GM12878 (cell line): Measurements from ENCODE around the gene BTBD1. TPM values are rescaled to one million over a fixed set of nuclear protein-coding genes. Genes with fewer than 3 reads are reported as not detected.

Source experiments
- ATAC-seq: fragments of 200-7000 bp; cut with Tn5 transposase; 3 replicates; pipeline ENCODE4 v1.9.1; 2020; ENCODE audit warnings: mild to moderate bottlenecking, moderate library complexity
- BruUV-seq: library from RNA; stranded (reverse); fragments of 400-500 nt; replicated peaks from 2 replicates; lab custom pipeline; 2021; lab: Mats Ljungman, UMichigan
- CTCF ChIA-PET: fragments of 300-600 bp; sonication (Branson Sonifier 250); formaldehyde crosslinking; extraction: SDS; loops from one replicate; lab custom pipeline; 2021; ENCODE audit warnings: inconsistent platforms; lab: Yijun Ruan, JAX
- POLR2A ChIA-PET: fragments of 350-600 bp; formaldehyde crosslinking; extraction: SDS; loops from one replicate; lab custom pipeline; 2021; ENCODE audit warnings: inconsistent platforms; lab: Charles Lee
- RAD21 ChIA-PET: fragments of 300-600 bp; sonication (Branson Sonifier 250); formaldehyde crosslinking; loops from one replicate; lab custom pipeline; 2023; ENCODE audit warnings: antibody characterized with exemption; ENCODE audit not compliant: unreplicated experiment; lab: Charles Lee
- SMC1A ChIA-PET: fragments of 300-600 bp; sonication (Branson Sonifier 250); formaldehyde crosslinking; loops from one replicate; lab custom pipeline; 2023; ENCODE audit not compliant: unreplicated experiment, uncharacterized antibody; lab: Charles Lee
- DNase-seq: peaks from one replicate; pipeline ENCODE4 v3.0.0-alpha.2; 2011; ENCODE audit warnings: low read depth, low spot score
- FAIRE-seq: peaks from 3 replicates; lab custom pipeline; 2011; peaks lifted over from hg19 to GRCh38; lab: Jason Lieb, UNC
- H2AFZ ChIP-seq: 2 replicates; pipeline ENCODE4 v1.6.0; 2011; ENCODE audit warnings: low read depth, low read length, control low read depth; ENCODE audit not compliant: control insufficient read depth
- H3K27ac ChIP-seq: 2 replicates; pipeline ENCODE4 v1.5.1; 2011; ENCODE audit warnings: control low read depth; ENCODE audit not compliant: control insufficient read depth, insufficient read depth
- H3K27me3 ChIP-seq, 2 experiments: replicated peaks in 1 of 2; 2 replicates each; pipeline versions ENCODE4 v1.6.0 to v1.6.1; 2011; ENCODE audit warnings: low read length in 1 of 2; ENCODE audit not compliant: control insufficient read depth in 2 of 2, insufficient read depth in 2 of 2
- H3K36me3 ChIP-seq, 2 experiments: 2 replicates each; pipeline ENCODE4 v1.5.1; 2011; ENCODE audit warnings: low read length in 1 of 2; ENCODE audit not compliant: control insufficient read depth in 2 of 2, insufficient read depth in 2 of 2
- H3K4me1 ChIP-seq: 2 replicates; pipeline ENCODE4 v1.6.1; 2011; ENCODE audit warnings: mild to moderate bottlenecking, low read length, moderate library complexity, mixed read lengths; ENCODE audit not compliant: control insufficient read depth, insufficient read depth
- H3K4me2 ChIP-seq: 2 replicates; pipeline ENCODE4 v1.6.0; 2011; ENCODE audit warnings: control low read depth; ENCODE audit not compliant: control insufficient read depth, insufficient read depth
- H3K4me3 ChIP-seq: fragments of 200-600 bp; sonication (generic); 2 replicates; pipeline ENCODE4 v1.5.1; 2016
- H3K79me2 ChIP-seq: 2 replicates; pipeline ENCODE4 v1.6.0; 2011; ENCODE audit warnings: low read length; ENCODE audit not compliant: control insufficient read depth, insufficient read depth
- H3K9ac ChIP-seq: 2 replicates; pipeline ENCODE4 v1.8.0; 2011; ENCODE audit warnings: low read length, control low read depth, mixed read lengths; ENCODE audit not compliant: control insufficient read depth, insufficient read depth
- H3K9me3 ChIP-seq: replicated peaks from 3 replicates; pipeline ENCODE4 v1.5.1; 2011; ENCODE audit warnings: mild to moderate bottlenecking, low read length; ENCODE audit not compliant: control insufficient read depth, insufficient read depth
- H4K20me1 ChIP-seq: 2 replicates; pipeline ENCODE4 v1.6.0; 2011; ENCODE audit not compliant: control insufficient read depth, insufficient read depth
- BACH1 ChIP-seq: fragments of 450-650 bp; IDR thresholded peaks from 2 replicates; pipeline ENCODE4 v1.6.1; 2017; ENCODE audit warnings: mild to moderate bottlenecking, borderline replicate concordance
- BCL11A ChIP-seq: IDR thresholded peaks from 2 replicates; pipeline ENCODE4 v1.6.1; 2011; ENCODE audit warnings: low read depth, low read length
- CHD4 ChIP-seq: fragments of 200-600 bp; sonication (generic); IDR thresholded peaks from 2 replicates; pipeline ENCODE4 v1.6.1; 2016; ENCODE audit warnings: mild to moderate bottlenecking
- DPF2 ChIP-seq: fragments of 450-650 bp; IDR thresholded peaks from 2 replicates; pipeline ENCODE4 v1.6.1; 2017; ENCODE audit warnings: mild to moderate bottlenecking
- E2F8 ChIP-seq: fragments of 450-650 bp; IDR thresholded peaks from 2 replicates; pipeline ENCODE4 v1.6.1; 2018; ENCODE audit warnings: mild to moderate bottlenecking, low read depth, moderate library complexity; ENCODE audit not compliant: partially characterized antibody
- POU2F2 ChIP-seq: IDR thresholded peaks from 3 replicates; pipeline ENCODE4 v1.6.1; 2011; ENCODE audit warnings: low read depth, mild to moderate bottlenecking, low read length, borderline replicate concordance
- SREBF2 ChIP-seq: IDR thresholded peaks from 2 replicates; pipeline ENCODE4 v1.6.1; 2012; ENCODE audit warnings: mild to moderate bottlenecking, low read length
- SRF ChIP-seq, 2 experiments: IDR thresholded peaks; 2 replicates each; pipeline ENCODE4 v1.6.1; 2011; ENCODE audit warnings: low read depth in 2 of 2, low read length in 2 of 2, mild to moderate bottlenecking in 1 of 2, moderate library complexity in 1 of 2
- STAT1 ChIP-seq: fragments of 450-650 bp; conservative IDR thresholded peaks from 2 replicates; pipeline ENCODE4 v1.6.1; 2014; ENCODE audit warnings: antibody characterized with exemption, mild to moderate bottlenecking
- TAF1 ChIP-seq: IDR thresholded peaks from 2 replicates; pipeline ENCODE4 v1.6.1; 2011; ENCODE audit warnings: mild to moderate bottlenecking, low read depth, low read length, borderline replicate concordance
- WGBS: methylation state at CpG from one replicate; pipeline ENCODE4 v1.1.6; 2016; ENCODE audit warnings: low lambda C conversion rate; ENCODE audit not compliant: insufficient replicate concordance, insufficient coverage; ENCODE audit errors: missing lambda C conversion rate; 5-methylcytosine and 5-hydroxymethylcytosine counted together
- in situ Hi-C: fragments of 300-500 bp; cut with MboI; formaldehyde crosslinking; loops from 9 replicates; pipeline ENCODE4 v1.14.3; 2018; ENCODE audit warnings: mixed read lengths
- intact Hi-C: fragments of 100-400 bp; cut with micrococcal nuclease; formaldehyde crosslinking; loops from one replicate; pipeline ENCODE4 v1.14.2; 2022; ENCODE audit not compliant: unreplicated experiment
- polyA plus RNA-seq, 11 experiments: library from polyadenylated mRNA; depleted of rRNA in 4 of 11; unstranded in 6 of 11; stranded (reverse) in 5 of 11; fragments of >200 nt; fragmentation: Nextera tagmentation in 4 of 11; fragmentation: Illumina TruSeq in 1 of 11; extraction: Ambion mirVana in 4 of 11; extraction: Trizol in 1 of 11; gene quantifications; 1 replicate in 1 of 11; 2 replicates in 10 of 11; pipeline versions ENCODE4 v1.2.1 to v1.2.3, GENCODE V29; 2011 to 2016; ENCODE audit warnings: inconsistent platforms in 2 of 11, missing spikeins in 2 of 11, low read depth in 1 of 11
- total RNA-seq, 4 experiments: library from RNA; depleted of rRNA in 3 of 4; stranded (reverse); fragments of >200 nt in 3 of 4; fragmentation: Illumina TruSeq in 1 of 4; extraction: Trizol in 1 of 4; gene quantifications; 2 replicates each; pipeline versions ENCODE4 v1.2.1 to v1.2.3, GENCODE V29; 2013 to 2021

Gene BTBD1
- total and polyA plus RNA-seq, 10 of the 15 experiments (the other 5 are each of a cell fraction or from before 2014, with no cell fraction given) = 17.5 to 90.4 (median 73.1) TPM

- Histone ChIP-seq H3K9ac (no peak overlapping the region), H2AFZ (no peak overlapping the region), H3K4me3 (no peak overlapping the region), H3K4me1 (peaks cover 8% of the 10 kb centered on the region), H3K4me2 (no peak overlapping the region), H3K27ac (no peak overlapping the region), H4K20me1 (no peaks in the 10 kb centered on the region), H3K9me3 (no peaks in the 10 kb centered on the region), H3K79me2 (no peaks in the 10 kb centered on the region), H3K36me3 (no peaks in the 10 kb centered on the region), H3K27me3 (no peaks in the 10 kb centered on the region)
- SMC1A ChIA-PET = no interaction called here
- intact Hi-C loops (no loop called here), in situ Hi-C loops (no loop called here)
- CTCF ChIA-PET = no interaction called here
- no peak for ATAC-seq
- TF ChIP-seq TAF1 (no peak), SREBF2 (no peak), DPF2 (no peak), E2F8 (no peak), POU2F2 (no peak), BACH1 (no peak), STAT1 (no peak), SRF (IDR thresholded peaks at IDR 0.05; ENCODE audit: low read depth in 2 of 2, low read length in 2 of 2) (no peak), CHD4 (no peak), BCL11A (no peak)
- BruUV-seq = no TSS peak
- WGBS = 47% methylated on average over 2 of the region's 2 CpGs
- POLR2A ChIA-PET = no interaction called here
- RAD21 ChIA-PET = no interaction called here
- no peak for FAIRE-seq
- DNase-seq = no peak
Measured at GRCh38 chr15:83102346-83102745, 35.3 kb upstream of the BTBD1 start.
